Measurements from ENCODE around the gene CLEC5A. TPM values are rescaled to one million over a fixed set of nuclear protein-coding genes. Genes with fewer than 3 reads are reported as not detected.

The CLEC5A gene
- total RNA-seq, 1 donor from 2014 or later, result 0.18 TPM

Other genes with a start within 250 kb of the CLEC5A start
- gene DENND11, start 244.8 kb downstream of the CLEC5A start, total RNA-seq, result 29.8 TPM
- not detected for gene WEE2, start 238.6 kb downstream of the CLEC5A start, total RNA-seq
- gene SSBP1, start 208.6 kb downstream of the CLEC5A start, total RNA-seq, result 36.7 TPM
- gene TAS2R3, start 182.9 kb downstream of the CLEC5A start, total RNA-seq, result 0.58 TPM
- 0.40 TPM for gene TAS2R4, start 170.3 kb downstream of the CLEC5A start, total RNA-seq
- gene TAS2R5, start 156.8 kb downstream of the CLEC5A start, total RNA-seq, result 0.45 TPM
- gene PRSS37, start 105.5 kb downstream of the CLEC5A start, total RNA-seq, result not detected
- not detected for gene OR9A4, start 30.6 kb downstream of the CLEC5A start, total RNA-seq
- gene TAS2R38, start 26.8 kb upstream of the CLEC5A start, total RNA-seq, result not detected
- 0.40 TPM for gene MGAM, start 48.9 kb upstream of the CLEC5A start, total RNA-seq
- gene MGAM2, start 164.7 kb upstream of the CLEC5A start, total RNA-seq, result 0.05 TPM

Measured in left lobe of liver (tissue), 1 donor.